ENCODE results near the gene STIM1.

DNA sequence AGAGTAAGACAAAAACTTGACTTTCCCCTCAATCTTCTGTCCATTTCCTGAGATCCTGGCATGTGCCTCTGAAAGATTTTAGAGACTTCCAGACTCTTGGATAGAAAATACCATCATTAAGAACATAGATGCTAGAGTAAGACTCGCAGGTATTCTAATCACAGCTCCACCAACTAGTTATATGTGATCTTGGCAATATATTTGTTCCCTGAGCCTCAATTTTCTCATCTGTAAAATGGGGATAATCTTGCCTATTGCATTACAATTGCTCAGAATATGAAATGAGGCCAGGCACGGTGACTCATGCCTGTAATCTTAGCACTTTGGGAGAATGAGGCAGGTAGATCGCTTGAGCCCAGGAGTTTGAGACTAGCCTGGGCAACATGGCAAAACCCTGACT lies 25.4 kb upstream of the STIM1 start:
- TF ChIP-seq, protein P1, sequence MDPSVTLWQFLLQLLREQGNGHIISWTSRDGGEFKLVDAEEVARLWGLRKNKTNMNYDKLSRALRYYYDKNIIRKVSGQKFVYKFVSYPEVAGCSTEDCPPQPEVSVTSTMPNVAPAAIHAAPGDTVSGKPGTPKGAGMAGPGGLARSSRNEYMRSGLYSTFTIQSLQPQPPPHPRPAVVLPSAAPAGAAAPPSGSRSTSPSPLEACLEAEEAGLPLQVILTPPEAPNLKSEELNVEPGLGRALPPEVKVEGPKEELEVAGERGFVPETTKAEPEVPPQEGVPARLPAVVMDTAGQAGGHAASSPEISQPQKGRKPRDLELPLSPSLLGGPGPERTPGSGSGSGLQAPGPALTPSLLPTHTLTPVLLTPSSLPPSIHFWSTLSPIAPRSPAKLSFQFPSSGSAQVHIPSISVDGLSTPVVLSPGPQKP (IDR thresholded peaks at IDR 0.05; ENCODE audit: low read depth, low read length): no peak
- TF ChIP-seq, protein P2, sequence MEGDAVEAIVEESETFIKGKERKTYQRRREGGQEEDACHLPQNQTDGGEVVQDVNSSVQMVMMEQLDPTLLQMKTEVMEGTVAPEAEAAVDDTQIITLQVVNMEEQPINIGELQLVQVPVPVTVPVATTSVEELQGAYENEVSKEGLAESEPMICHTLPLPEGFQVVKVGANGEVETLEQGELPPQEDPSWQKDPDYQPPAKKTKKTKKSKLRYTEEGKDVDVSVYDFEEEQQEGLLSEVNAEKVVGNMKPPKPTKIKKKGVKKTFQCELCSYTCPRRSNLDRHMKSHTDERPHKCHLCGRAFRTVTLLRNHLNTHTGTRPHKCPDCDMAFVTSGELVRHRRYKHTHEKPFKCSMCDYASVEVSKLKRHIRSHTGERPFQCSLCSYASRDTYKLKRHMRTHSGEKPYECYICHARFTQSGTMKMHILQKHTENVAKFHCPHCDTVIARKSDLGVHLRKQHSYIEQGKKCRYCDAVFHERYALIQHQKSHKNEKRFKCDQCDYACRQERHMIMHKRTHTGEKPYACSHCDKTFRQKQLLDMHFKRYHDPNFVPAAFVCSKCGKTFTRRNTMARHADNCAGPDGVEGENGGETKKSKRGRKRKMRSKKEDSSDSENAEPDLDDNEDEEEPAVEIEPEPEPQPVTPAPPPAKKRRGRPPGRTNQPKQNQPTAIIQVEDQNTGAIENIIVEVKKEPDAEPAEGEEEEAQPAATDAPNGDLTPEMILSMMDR (IDR thresholded peaks at IDR 0.05 in 2 of 3, conservative IDR thresholded peaks at IDR 0.05 in 1 of 3; ENCODE audit: control insufficient read depth in 2 of 3, extremely low read depth in 1 of 3, insufficient read depth in 1 of 3, low read depth in 3 of 3, low read length in 3 of 3): no peak
- TF ChIP-seq TCF3 (IDR thresholded peaks at IDR 0.05; ENCODE audit: borderline replicate concordance, insufficient read depth, low read depth, low read length) (no peak), POLR2A (IDR thresholded peaks at IDR 0.05; ENCODE audit: low read depth, low read length) (no peak), RFX5 (IDR thresholded peaks at IDR 0.05; ENCODE audit: low read depth, low read length) (no peak), EZH2 (IDR thresholded peaks at IDR 0.05; ENCODE audit: borderline replicate concordance, control insufficient read depth, low read depth, low read length) (no peak), FOXK2 (IDR thresholded peaks at IDR 0.05) (no peak), YY1 (IDR thresholded peaks at IDR 0.05; ENCODE audit: low read depth, low read length) (no peak), ATF7 (IDR thresholded peaks at IDR 0.05; ENCODE audit: low read depth) (no peak), POLR2AphosphoS5 (IDR thresholded peaks at IDR 0.05; ENCODE audit: low read length) (no peak)
- TF ChIP-seq, protein P3, sequence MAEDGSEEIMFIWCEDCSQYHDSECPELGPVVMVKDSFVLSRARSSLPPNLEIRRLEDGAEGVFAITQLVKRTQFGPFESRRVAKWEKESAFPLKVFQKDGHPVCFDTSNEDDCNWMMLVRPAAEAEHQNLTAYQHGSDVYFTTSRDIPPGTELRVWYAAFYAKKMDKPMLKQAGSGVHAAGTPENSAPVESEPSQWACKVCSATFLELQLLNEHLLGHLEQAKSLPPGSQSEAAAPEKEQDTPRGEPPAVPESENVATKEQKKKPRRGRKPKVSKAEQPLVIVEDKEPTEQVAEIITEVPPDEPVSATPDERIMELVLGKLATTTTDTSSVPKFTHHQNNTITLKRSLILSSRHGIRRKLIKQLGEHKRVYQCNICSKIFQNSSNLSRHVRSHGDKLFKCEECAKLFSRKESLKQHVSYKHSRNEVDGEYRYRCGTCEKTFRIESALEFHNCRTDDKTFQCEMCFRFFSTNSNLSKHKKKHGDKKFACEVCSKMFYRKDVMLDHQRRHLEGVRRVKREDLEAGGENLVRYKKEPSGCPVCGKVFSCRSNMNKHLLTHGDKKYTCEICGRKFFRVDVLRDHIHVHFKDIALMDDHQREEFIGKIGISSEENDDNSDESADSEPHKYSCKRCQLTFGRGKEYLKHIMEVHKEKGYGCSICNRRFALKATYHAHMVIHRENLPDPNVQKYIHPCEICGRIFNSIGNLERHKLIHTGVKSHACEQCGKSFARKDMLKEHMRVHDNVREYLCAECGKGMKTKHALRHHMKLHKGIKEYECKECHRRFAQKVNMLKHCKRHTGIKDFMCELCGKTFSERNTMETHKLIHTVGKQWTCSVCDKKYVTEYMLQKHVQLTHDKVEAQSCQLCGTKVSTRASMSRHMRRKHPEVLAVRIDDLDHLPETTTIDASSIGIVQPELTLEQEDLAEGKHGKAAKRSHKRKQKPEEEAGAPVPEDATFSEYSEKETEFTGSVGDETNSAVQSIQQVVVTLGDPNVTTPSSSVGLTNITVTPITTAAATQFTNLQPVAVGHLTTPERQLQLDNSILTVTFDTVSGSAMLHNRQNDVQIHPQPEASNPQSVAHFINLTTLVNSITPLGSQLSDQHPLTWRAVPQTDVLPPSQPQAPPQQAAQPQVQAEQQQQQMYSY (CRISPR knock-in tag; IDR thresholded peaks at IDR 0.05): no peak

All from GM12878 (cell line).